OCI-LY7 (cell line): ENCODE results near the gene RIN3.

Source experiments
- EZH2phosphoT487 ChIP-seq: fragments of 200-600 bp; sonication (generic); IDR thresholded peaks from 2 replicates; pipeline ENCODE4 v1.6.1; 2018; ENCODE audit warnings: low read depth, borderline replicate concordance, mild to moderate bottlenecking, mixed run types, antibody characterized with exemption, low read length, moderate library complexity, mixed read lengths
- TF ChIP-seq, protein P1 (sequence below): fragments of 200-600 bp; sonication (generic); conservative IDR thresholded peaks from 2 replicates; pipeline ENCODE4 v1.5.1; 2014; ENCODE audit warnings: mild to moderate bottlenecking, antibody characterized with exemption, low read length, moderate library complexity, mixed read lengths

DNA sequence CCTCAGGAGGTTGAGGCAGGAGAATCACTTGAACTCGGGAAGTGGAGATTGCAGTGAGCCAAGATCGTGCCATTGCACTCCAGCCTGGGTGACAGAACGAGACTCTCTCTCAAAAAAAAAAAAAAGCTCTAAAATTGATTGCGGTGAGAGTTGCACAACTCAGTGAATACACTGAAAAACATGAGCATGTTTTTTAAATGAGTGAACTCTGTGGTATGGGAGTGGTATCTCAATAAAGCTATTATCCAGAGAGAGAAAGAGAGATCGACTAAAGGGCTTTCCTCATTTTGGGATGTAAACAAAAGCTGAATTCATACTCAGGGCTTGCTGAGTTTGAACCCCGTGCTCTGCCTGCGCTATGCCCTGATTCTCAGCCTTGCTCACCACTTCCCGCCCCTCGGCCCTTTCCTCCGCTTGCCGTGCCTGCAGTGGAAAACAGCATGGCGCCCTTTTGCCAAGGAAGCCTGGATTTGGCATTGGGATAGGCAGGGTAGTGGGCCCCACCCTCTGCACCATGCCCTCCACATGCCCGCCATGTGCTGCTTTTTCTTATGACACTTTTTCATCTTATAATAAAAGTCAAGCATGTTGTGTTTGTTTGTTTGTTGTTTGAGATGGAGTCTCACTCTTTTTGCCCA is 132.4 kb downstream of the RIN3 start:
- TF ChIP-seq, protein P1, sequence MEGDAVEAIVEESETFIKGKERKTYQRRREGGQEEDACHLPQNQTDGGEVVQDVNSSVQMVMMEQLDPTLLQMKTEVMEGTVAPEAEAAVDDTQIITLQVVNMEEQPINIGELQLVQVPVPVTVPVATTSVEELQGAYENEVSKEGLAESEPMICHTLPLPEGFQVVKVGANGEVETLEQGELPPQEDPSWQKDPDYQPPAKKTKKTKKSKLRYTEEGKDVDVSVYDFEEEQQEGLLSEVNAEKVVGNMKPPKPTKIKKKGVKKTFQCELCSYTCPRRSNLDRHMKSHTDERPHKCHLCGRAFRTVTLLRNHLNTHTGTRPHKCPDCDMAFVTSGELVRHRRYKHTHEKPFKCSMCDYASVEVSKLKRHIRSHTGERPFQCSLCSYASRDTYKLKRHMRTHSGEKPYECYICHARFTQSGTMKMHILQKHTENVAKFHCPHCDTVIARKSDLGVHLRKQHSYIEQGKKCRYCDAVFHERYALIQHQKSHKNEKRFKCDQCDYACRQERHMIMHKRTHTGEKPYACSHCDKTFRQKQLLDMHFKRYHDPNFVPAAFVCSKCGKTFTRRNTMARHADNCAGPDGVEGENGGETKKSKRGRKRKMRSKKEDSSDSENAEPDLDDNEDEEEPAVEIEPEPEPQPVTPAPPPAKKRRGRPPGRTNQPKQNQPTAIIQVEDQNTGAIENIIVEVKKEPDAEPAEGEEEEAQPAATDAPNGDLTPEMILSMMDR: no peak
- TF ChIP-seq EZH2phosphoT487: no peak
